Gastroesophageal sphincter (tissue), 4 donors: ENCODE data around the gene TCF4. TPM values are rescaled to one million over a fixed set of nuclear protein-coding genes. Genes with fewer than 3 reads are reported as not detected.

Source experiments
- ATAC-seq: fragments of 150-250 bp; one replicate; pipeline ENCODE4 v1.9.1; 2016; ENCODE audit warnings: mild to moderate bottlenecking, moderate library complexity
- H3K27ac ChIP-seq, 4 donors: fragments of 200-600 bp; sonication (generic) in 3 of 4; 1 replicate in 3 of 4; 2 replicates in 1 of 4; pipeline ENCODE4 v1.5.1; 2016 to 2019
- H3K27me3 ChIP-seq: fragments of 200-600 bp; sonication (generic); one replicate; pipeline ENCODE4 v1.5.1; 2019
- H3K36me3 ChIP-seq, 2 donors: fragments of 200-600 bp; sonication (generic); one replicate each; pipeline ENCODE4 v1.5.1; 2019; ENCODE audit warnings: control low read depth in 1 of 2
- H3K4me1 ChIP-seq, 3 donors: fragments of 200-600 bp; sonication (generic); 1 replicate in 2 of 3; 2 replicates in 1 of 3; pipeline ENCODE4 v1.5.1; 2016 to 2019; ENCODE audit warnings: control low read depth in 2 of 3
- H3K4me3 ChIP-seq, 2 donors: fragments of 200-600 bp; sonication (generic); one replicate each; pipeline ENCODE4 v1.5.1; 2019; ENCODE audit warnings: mild to moderate bottlenecking in 1 of 2, moderate library complexity in 1 of 2
- H3K9me3 ChIP-seq, 3 donors: fragments of 200-600 bp; sonication (generic); one replicate each; pipeline ENCODE4 v1.5.1; 2017 to 2019; ENCODE audit warnings: control low read depth in 2 of 3
- CTCF ChIP-seq, 4 experiments: fragments of 200-600 bp in 2 of 4; fragments of 450-650 bp in 2 of 4; sonication (generic) in 1 of 4; IDR thresholded peaks; one replicate each; pipeline ENCODE4 v1.5.1; 2017 to 2019; ENCODE audit warnings: antibody characterized with exemption in 4 of 4, mild to moderate bottlenecking in 2 of 4, moderate library complexity in 2 of 4
- EP300 ChIP-seq: sonication (generic); formaldehyde crosslinking; IDR thresholded peaks from one replicate; pipeline ENCODE4 v1.6.1; 2017; ENCODE audit warnings: antibody characterized with exemption, mild to moderate bottlenecking
- POLR2A ChIP-seq, 2 donors: fragments of 450-650 bp; IDR thresholded peaks; one replicate each; pipeline ENCODE4 v1.6.1; 2017; ENCODE audit warnings: antibody characterized with exemption in 2 of 2, mild to moderate bottlenecking in 2 of 2, moderate library complexity in 1 of 2
- POLR2AphosphoS5 ChIP-seq: sonication (generic); formaldehyde crosslinking; IDR thresholded peaks from one replicate; pipeline ENCODE4 v1.6.1; 2017; ENCODE audit warnings: antibody characterized with exemption
- WGBS, 2 donors: methylation state at CpG; one replicate each; pipeline ENCODE4 v1.1.5; 2018; ENCODE audit warnings: low coverage in 1 of 2; 5-methylcytosine and 5-hydroxymethylcytosine counted together
- total RNA-seq, 4 donors: library from RNA; depleted of rRNA; stranded (reverse); fragments of >200 nt; gene quantifications; one replicate each; pipeline ENCODE4 v1.1.0, GENCODE V29; 2016

The TCF4 gene
- total RNA-seq, 4 donors from 2014 or later, result 64.1 to 87.6 (median 76.2) TPM

- Histone ChIP-seq H3K27ac (no peak overlapping the region), H3K4me3 (no peak overlapping the region), H3K4me1 (peaks cover 0 to 23% (median 0%) of the 10 kb centered on the region in 3 donors), H3K36me3 (no peaks in the 10 kb centered on the region), H3K27me3 (no peaks in the 10 kb centered on the region), H3K9me3 (no peaks in the 10 kb centered on the region)
- no peak for ATAC-seq
- WGBS, 2 donors, result 80 to 82% methylated on average over 3 of the region's 3 CpGs
- no peak for TF ChIP-seq CTCF (IDR thresholded peaks at IDR 0.05)
- TF ChIP-seq POLR2AphosphoS5, result no peak
- no peak for TF ChIP-seq EP300
- TF ChIP-seq POLR2A (IDR thresholded peaks at IDR 0.05), result no peak
Measured at GRCh38 chr18:55219823-55220222, 368.2 kb downstream of the TCF4 start.

GRCh38 chr18:55219059-55219458 lies 368.9 kb downstream of the TCF4 start:
- no peak for ATAC-seq
- peaks cover 0 to 15% (median 0%) of the 10 kb centered on the region in 3 donors for H3K4me1 ChIP-seq
- no peak overlapping the region for H3K4me3 ChIP-seq
- no peaks in the 10 kb centered on the region for H3K36me3 ChIP-seq
- H3K9me3 ChIP-seq, result no peaks in the 10 kb centered on the region
- H3K27ac ChIP-seq, result no peak overlapping the region
- no peak for TF ChIP-seq POLR2AphosphoS5
- no peak for TF ChIP-seq EP300
- TF ChIP-seq CTCF (IDR thresholded peaks at IDR 0.05), result no peak
- TF ChIP-seq POLR2A (IDR thresholded peaks at IDR 0.05), result no peak
- 75 to 80% methylated on average over 1 to 2 of the region's 3 CpGs for WGBS, 2 donors
- no peaks in the 10 kb centered on the region for H3K27me3 ChIP-seq

- H3K4me1 ChIP-seq, result peaks cover 0 to 5% (median 0%) of the 10 kb centered on the region in 3 donors
- no peaks in the 10 kb centered on the region for H3K9me3 ChIP-seq
- no peaks in the 10 kb centered on the region for H3K36me3 ChIP-seq
- no peak overlapping the region for H3K27ac ChIP-seq
- TF ChIP-seq POLR2A (IDR thresholded peaks at IDR 0.05), result no peak
- no peak for TF ChIP-seq POLR2AphosphoS5
- no peak for TF ChIP-seq EP300
- no peak for TF ChIP-seq CTCF (IDR thresholded peaks at IDR 0.05)
- no peak overlapping the region for H3K4me3 ChIP-seq
- ATAC-seq, result no peak
- no peaks in the 10 kb centered on the region for H3K27me3 ChIP-seq
- WGBS, 2 donors, result 73 to 85% methylated on average over 3 of the region's 5 CpGs
Measured at GRCh38 chr18:55214969-55215368, 373.0 kb downstream of the TCF4 start.

GRCh38 chr18:55214534-55214933 lies 373.5 kb downstream of the TCF4 start:
- Histone ChIP-seq H3K9me3 (no peaks in the 10 kb centered on the region), H3K36me3 (no peaks in the 10 kb centered on the region), H3K4me3 (no peak overlapping the region), H3K27ac (no peak overlapping the region), H3K27me3 (no peaks in the 10 kb centered on the region), H3K4me1 (peaks cover 0 to under 1% (median 0%) of the 10 kb centered on the region in 3 donors)
- 70% methylated on average over 2 of the region's 2 CpGs; no CpG with 5 or more reads in 1 of the 2 donors for WGBS, 2 donors
- no peak for ATAC-seq
- no peak for TF ChIP-seq CTCF (IDR thresholded peaks at IDR 0.05)
- TF ChIP-seq POLR2AphosphoS5, result no peak
- TF ChIP-seq POLR2A (IDR thresholded peaks at IDR 0.05), result no peak
- no peak for TF ChIP-seq EP300

- 100% methylated on average over 1 of the region's 1 CpG; no CpG with 5 or more reads in 1 of the 2 donors for WGBS, 2 donors
Measured at GRCh38 chr18:55213586-55213985, 374.4 kb downstream of the TCF4 start.

More at GRCh38 chr18:55213586-55213985, 374.4 kb downstream of the TCF4 start:
- H3K36me3 ChIP-seq, result no peaks in the 10 kb centered on the region
- no peak overlapping the region for H3K4me3 ChIP-seq
- ATAC-seq, result no peak
- H3K9me3 ChIP-seq, result no peaks in the 10 kb centered on the region
- TF ChIP-seq POLR2A (IDR thresholded peaks at IDR 0.05) (no peak), EP300 (no peak), POLR2AphosphoS5 (no peak), CTCF (IDR thresholded peaks at IDR 0.05) (no peak)
- H3K4me1 ChIP-seq, result no peaks in the 10 kb centered on the region
- H3K27me3 ChIP-seq, result no peaks in the 10 kb centered on the region
- H3K27ac ChIP-seq, result no peak overlapping the region
